ENCODE measurements around the gene MANEA.
"Not testable (repeated sequence)": the region's sequence is repeated elsewhere in the genome, so short reads cannot be mapped to it uniquely, and the experiment has no call there.

MANEA gene

GRCh38 chr6:95577304-95578105 is at the start of gene MANEA:
Gene MANEA (plus strand): TSS chr6:95577535. CDS start chr6:95586440, 8,905 bp downstream.
- peak; percentile 70 to 80 for DNase-seq

- DNase-seq: no peak
These were observed 47.6 kb upstream of the MANEA start for GRCh38 chr6:95529762-95530161.

GRCh38 chr6:95530176-95530819 is 47.0 kb upstream of the MANEA start:
- no peak for DNase-seq

GRCh38 chr6:95543798-95544197 is 33.5 kb upstream of the MANEA start:
- no peak for DNase-seq

DNA sequence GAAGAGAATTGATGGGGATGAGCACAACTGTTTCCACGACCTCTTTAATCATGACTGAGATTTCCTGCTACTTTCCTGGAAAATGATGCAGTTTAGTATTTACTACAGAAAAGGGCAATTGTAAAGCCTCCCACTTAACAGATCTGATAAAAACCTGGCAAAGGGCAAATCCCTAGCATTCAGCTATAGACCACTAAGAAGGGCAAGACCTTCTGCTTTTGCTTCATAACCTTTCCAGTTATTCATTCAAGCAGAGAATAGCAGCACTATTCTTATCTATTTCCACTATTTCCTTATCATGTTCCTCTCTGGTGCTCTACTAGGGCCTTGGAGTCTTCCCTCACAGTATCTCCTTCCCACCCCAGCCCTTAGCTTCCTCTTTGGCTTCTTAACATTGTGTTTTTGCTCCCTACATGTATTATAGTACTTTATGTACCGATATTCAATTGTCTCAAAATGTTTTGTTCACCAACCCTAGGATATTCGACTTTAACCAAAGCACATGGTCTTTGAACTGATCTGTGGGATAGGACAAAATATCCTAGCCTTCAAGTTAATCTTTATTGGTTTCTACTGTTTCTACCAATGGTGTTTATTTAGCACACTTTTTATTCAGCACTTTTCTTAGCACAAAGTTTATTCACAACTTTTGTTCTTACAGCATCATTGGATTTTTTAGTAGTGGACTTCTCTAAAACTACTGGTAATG is 32.7 kb upstream of the MANEA start:
- DNase-seq: no peak

DNA sequence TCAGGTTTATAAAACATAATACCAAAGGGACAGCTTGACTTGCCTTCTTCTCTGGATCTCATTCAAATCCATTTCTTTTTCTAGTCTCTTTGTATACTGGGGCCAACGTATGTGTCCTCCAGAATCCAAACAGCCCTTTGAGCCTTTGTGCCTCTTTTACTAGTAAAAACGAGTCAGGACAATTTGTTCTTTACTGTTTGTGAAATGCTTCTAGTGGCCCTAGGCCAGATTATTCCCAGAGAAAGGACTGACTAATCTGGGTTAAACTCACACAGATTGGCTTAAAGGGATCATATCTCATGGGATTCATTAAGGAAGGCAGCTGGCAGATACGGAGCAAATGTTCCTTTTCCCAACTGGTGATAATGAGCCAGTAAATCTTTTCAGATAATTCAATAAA is 32.1 kb upstream of the MANEA start:
- DNase-seq: no peak

- DNase-seq: no peak
These were observed 31.6 kb upstream of the MANEA start for GRCh38 chr6:95545686-95546085.

DNA sequence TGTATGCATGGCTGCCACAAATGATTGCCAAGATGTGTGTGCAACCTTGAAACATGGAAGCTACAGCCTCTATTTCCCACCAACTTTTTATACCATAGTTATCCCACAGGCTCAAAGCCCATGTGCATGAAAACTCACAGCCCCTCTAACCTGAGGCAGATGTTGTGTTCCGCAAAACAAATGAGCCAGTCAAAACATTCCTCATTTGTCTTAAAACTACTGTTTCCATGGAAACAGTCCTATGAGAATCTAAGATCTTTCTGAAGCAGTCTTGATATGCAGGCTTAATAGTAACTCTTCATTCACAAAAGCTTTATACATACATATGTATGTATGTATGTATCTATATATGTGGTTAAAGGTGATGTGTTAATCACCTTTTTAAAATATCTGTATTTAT is 31.2 kb upstream of the MANEA start:
- DNase-seq: no peak

DNA sequence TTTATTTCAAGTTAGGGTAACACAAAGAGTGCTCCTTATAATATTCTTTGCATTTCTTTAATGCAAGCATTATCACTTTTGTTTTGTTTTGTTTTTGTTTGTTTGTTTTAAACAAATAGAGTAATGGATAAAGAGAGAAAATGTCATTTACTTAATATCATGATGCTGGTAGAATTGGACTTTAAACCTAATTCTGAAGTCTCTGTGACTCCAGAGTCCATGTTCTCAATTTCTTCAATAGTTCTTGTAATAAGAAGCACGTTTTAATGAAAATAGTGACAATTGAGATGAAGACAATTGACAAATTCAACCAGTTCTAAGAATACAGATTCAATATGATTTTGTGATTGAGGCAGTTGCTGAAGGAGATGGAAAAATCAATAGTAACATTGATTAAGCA is 30.3 kb upstream of the MANEA start:
- no peak for DNase-seq

DNA sequence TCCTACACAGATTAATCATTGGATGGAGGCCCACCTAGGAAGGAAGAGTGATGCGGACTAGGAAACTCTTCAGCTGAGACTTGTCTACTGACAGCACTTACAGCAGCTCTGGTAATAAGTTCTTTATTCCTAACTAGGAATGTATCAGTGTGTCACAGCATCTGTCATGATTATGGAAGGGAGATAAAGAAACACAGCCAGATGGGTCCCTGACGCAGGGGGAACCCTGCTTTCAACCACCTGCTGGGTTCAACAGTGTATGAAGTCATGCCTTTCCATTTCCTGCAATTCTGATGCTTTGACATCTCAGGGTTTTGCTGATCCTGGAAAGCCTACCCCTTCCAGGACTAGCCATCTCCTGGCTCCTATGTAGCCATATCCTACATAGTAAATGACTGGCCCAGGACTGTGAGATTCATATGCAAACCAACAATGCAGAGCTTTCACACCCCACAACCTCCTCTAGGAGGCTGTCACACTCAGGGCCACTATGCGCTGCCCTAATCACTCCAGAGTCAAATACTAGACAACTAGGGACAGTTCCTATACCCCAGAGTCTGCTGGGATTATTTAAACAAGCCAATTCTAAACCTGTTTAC is 29.0 kb upstream of the MANEA start:
- no peak for DNase-seq

- DNase-seq: no peak
These were observed 25.5 kb upstream of the MANEA start for GRCh38 chr6:95551678-95552324.

DNA sequence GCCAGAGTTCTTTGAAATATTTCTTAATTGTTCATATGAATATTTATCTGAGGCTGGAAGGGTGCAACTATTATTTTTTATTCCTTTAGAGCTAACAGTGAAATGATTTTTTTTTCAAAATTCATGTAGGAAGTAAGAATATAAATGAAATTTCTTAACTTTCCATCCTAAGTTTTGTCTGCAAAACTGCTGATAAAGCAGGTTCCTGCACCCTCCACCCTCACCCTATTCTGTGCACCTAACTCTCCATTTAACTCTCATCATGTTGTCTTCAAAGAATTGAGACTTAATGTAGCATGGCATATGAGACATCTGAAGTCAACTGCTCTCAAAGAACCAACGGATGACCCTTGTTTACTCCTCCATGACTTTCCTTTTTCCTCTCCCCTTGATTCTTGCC is 23.5 kb upstream of the MANEA start:
- no peak for DNase-seq

DNA sequence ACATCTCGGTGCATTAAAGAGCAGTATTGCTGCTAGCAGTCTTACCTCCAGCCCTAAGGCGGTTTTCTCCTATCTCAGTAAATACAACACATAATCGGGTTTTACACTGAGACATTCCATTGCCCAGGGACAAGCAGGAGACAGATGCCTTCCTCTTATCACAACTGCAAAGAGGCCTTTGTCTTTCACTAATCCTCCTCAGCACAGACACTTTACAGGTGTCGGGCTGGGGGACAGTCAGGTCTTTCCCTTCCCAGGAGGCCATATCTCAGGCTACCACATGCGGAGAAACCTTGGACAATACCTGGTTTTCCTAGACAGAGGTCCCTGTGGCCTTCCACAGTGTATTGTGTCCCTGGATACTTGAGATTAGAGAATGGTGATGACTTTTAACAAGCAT is 16.4 kb upstream of the MANEA start:
- not testable (repeated sequence) for DNase-seq

- DNase-seq: no peak
These were observed 7.8 kb upstream of the MANEA start for GRCh38 chr6:95569560-95569959.

GRCh38 chr6:95572098-95572497 is 5.2 kb upstream of the MANEA start:
- DNase-seq: no peak

DNA sequence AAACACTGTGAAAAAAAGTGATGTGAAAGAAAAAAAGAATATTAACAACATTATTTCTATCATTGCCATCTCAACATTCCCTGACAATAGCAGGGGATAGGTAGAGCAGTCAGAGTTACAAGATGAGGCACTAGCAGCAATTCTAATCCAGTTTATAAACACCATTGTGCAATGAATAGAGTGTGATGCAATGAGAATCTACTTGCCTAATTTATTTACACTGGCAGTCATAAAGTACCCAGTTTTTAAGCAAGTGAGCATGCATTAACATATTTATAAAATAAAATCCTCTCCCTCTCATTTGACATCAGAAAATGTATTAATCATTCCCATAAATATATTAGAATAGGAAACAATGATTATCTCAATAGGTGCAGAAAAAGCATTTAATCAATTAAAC is 2.5 kb upstream of the MANEA start:
- no peak for DNase-seq

DNA sequence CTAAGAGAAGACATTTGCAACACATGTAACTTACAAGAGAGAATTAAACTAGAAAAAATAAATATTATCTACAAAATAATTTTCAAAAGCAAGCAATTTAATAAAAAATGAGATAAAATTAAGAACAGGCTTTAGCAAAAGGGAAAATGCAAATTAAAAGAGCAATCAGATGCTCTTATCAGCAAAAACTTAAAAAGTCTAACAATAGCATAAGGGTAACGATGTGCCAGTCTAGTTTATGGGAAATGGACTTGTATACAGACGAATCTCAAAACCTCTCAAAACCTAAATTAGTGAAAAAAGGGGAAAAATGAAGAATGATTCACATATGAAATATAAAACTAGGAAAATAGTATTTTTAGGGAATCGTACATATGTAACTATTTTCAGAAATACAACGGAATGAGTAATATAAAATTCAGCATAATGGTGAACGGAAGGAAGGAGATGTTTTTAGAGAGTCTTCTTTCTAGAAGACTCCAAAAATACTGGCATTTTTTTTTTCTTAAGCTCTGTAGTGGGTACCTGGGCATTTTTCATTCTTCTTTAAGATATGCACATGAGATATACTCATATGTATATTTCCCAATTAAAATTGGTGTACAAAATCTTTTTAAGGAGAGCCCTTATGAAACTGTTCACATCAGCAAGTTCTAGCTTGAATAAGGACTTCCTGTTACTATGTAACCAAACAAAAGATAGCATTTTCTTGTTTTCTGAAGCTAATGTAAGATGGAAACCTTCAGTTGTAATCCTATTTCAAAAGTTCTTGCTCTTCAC is 927 bp upstream of the MANEA start:
- no peak for DNase-seq

DNA sequence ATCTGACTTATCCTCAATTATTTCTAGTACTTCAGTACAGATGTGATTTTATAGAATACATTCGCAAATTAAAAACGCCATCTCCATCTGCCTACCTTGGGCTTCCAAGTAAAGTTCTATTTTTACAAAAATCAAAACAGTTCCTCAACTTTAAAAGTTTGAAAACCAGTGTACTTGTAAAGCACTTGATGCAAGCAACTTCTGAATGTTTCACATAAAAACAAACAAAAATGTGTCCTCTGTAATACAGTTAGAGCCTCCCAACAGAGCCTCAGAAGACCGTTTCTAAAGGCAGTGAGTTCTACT is 384 bp upstream of the MANEA start:
- no peak for DNase-seq

- no peak for DNase-seq
These were observed 723 bp downstream of the MANEA start for GRCh38 chr6:95578106-95578410.

DNA sequence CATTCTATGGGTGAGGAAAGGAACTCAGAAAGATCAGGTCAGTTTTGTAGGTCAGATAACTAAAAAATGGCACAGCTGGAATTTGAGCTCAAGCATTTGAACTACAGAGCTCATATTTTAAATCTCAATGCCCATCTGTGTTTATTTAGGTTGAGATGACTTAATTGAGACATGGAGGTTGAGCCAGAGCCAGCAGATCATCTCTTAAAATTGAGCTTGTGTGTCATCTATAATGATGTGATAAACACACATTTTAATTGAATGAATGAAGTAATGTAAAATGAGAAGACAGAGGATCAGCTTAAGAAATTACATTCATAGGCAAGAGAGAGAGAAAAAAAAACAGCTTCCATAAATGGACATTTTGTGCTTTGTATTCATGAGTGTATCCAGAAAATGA is 3.7 kb downstream of the MANEA start:
- DNase-seq: no peak

GRCh38 chr6:95584226-95584625 is 6.9 kb downstream of the MANEA start:
- DNase-seq: not testable (repeated sequence)

DNA sequence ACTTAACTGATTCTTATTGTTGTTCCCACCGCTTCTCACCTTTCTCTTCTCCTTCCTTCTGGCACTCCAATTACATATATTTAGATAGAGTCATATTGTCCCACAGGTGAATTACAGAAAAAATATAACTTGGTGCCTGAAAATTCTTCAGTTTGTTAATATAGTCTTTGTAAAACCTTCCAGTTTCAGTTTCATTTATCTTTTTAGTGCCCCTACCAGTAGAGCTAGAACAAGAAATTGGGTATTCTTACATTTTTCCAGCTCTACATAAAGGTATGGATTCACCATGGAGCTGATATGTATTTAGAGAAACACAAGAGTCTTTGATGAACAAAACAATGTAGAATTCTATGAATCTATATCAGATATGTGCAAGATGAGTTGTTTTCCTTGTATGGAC is 10.7 kb downstream of the MANEA start:
- DNase-seq: no peak

DNA sequence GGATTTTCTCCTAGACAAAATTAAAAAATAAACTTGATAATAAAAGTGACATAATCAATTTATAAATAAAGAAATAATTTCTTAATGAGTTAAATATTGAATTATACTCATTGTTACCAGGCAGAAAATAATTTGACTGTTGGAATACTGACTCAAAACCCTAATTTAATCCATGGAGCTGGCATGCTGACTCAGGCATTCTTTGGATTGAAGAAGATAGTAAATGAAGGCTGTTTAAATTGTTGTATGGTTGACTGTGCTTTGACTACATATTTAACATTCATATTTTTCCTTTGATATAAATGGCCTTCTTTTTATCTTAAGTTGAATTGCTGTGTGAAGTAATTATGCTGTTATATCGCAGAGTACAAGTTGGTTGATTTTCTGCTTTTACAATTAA is 11.7 kb downstream of the MANEA start:
- no peak for DNase-seq

Measured in activated CD4-positive, alpha-beta T cell treated with anti-CD3 and anti-CD28 coated beads for 4 hours (primary cell).